HG02678 (cell line): ENCODE results near the gene CBFA2T2.
A peak's percentile ranks its signal among the peaks of the same experiment; 100 is the strongest.
"Not testable (repeated sequence)": the region's sequence is repeated elsewhere in the genome, so short reads cannot be mapped to it uniquely, and the experiment has no call there.

Source experiments
- ATAC-seq: cut with Tn5 transposase; IDR thresholded peaks from one replicate; pipeline ENCODE4 v1.9.1; 2021; ENCODE audit warnings: mild to moderate bottlenecking, moderate library complexity; ENCODE audit not compliant: unreplicated experiment

The CBFA2T2 gene

DNA sequence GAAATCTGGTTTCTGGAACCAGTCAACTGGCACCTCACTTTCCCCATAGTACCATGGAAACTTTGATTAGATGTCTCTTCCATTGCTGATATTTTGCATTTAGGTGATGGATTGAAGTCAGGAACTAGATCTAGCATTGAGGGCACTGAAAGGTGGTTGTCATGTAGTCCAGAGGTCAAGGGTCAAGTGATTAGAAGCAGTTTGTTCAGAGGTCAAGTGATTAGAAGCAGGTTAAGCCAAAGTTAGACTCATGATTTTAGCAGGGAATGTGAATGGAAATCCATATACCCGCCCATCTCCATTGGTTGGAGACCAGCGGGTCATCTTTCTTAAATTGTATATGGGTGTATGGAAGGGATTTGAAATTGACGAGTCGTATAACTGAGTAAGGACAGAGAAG lies 51.2 kb downstream of the CBFA2T2 start:
- ATAC-seq, result no peak

DNA sequence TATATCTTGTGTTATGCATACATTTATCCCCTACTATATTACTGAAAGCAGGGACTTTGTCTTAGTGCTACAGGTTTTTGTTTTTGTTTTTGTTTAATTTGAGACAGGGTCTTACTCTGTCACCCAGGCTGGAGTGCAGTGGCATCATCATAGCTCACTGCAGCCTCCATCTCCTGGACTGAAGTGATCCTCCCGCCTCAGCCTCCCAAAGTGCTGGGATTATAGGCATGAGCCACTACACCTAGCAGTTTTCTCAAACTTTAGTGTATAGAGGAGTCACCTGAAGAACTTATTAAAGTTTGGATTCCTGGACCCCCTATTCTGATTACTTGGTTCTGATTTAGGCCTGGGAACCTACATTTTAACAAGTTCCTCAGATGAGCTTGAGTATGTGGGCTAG lies 51.9 kb downstream of the CBFA2T2 start:
- no peak for ATAC-seq

DNA sequence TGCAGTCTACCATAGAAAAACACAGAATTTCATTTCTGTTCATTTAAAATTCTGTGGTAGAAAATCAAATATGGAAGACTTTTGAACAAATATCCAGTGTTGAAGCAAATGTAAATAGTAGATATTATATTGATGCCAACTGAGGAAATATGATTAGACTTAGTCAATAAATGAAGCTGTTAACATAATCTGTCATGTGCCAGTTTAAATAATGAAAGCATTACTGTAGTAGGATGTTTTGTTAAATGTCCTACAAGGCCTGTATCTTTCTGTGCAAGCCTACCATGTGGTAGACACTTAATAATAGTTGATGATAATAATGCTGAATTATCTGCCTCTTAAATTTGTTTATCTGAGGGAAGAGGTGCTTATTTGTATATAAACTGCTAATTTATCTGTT lies 55.9 kb downstream of the CBFA2T2 start:
- ATAC-seq, result no peak

DNA sequence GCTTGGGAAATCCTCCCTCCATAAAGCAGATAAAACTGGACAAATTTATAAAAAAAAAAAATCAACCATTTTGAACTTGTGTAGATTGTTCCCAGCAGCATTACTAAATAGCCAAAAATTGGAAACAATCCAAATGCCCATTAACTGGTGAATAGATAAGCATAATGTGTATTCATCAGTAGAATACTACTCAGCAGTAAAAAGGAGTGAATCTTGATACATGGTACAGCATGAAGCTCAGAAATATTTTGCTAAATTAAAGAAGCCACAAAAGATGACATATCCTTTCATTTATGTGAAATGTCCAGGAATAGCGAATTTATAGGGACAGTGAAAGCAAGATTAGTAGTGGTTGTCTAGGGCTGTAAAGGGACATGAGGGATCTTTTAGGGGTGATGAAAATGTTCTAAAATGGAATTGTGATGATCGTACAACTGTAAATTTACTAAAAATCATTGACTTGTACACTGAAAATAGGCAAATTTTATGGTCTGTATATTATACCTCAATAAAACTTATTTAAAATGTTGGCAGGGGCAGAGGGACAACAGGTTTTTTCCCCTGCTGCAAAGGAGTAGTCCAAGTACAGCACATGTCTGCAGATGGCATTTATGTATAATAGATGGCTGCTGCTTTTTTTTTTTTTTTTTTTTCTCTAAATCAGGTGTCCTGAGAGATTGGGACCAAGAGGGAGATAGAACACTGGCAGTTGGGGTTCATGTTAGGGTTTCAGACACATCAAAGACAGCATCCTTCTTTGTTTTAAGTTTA lies 59.5 kb downstream of the CBFA2T2 start:
- ATAC-seq, result no peak

DNA sequence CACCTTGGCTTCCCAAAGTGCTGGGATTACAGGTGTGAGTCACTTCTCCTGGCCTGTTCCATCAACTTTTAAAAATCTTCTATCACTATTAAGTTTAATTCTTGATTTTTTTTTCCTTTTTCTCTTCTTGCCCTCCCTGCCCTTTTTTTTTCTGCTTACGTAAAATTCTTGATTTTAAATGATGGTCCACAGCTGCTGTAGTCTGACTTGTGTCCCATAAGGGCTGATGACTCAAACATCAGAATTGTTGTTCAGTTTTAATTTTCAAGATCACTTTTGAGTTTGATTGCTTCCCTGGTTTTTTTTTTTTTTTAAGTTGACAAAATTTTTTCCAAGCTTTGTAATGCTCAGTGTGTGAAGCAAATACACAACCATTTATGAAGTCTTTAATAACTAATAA lies 61.9 kb downstream of the CBFA2T2 start:
- no peak for ATAC-seq

DNA sequence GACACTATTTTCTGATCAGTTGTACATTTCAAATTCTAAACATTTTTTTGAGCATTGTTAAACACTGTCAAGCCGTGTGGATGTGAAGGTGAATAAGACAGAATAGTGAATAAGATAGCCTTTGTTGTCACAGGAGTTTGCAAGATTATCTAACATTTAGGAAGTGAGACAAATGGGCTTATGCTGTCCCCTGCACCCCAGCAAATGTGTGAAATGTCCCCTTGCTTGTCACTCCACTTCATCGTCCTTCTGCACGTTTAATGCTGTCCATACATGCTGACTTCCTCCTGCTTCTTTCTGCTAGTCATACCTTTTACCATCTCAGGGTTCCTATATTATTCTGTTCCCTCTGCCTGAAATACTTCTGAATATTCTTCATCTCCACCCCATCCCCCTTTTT lies 62.6 kb downstream of the CBFA2T2 start:
- no peak for ATAC-seq

DNA sequence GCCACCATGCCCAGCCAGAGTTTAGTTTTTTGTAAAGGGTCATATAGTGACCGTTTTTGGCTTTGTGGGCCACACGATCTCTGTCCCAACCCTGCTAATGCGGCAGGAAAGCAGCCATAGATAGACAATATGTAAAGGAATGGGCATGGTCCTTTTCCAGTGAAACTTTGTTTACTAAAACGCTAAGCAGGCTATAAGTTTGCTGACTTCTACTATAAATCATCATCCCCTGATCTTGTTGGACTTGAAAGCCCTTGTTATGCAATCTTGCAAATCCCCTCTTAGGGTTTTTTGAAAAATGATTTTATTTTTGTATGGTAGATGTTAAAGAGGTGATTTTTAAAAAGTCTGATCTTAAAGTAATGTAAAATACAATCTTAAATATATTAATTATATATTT lies 63.6 kb downstream of the CBFA2T2 start:
- no peak for ATAC-seq

DNA sequence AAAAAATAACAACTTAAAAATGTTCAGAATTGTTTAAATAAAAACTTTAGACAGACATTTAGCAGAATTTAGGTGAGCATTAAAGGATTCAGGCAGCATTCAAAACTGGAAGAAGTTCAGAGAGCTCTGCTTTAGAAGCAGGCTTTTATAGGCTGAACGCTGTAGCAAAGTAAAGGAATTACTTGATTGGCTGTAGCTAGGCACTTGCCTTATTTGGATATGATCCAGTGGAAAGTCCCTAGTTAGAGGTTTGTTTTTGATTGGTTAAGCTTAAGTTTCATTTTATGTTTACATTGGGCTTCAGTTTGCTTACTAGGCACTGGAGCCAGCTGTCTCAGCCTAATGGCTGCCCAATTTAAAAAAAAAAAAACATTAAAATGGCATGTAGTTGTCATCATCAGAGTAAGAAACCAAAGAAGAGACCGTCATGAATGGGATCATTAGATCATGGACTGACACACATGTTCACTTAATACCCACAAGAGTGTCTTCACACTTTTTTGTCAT lies 65.1 kb downstream of the CBFA2T2 start:
- peak; percentile 96 for ATAC-seq

DNA sequence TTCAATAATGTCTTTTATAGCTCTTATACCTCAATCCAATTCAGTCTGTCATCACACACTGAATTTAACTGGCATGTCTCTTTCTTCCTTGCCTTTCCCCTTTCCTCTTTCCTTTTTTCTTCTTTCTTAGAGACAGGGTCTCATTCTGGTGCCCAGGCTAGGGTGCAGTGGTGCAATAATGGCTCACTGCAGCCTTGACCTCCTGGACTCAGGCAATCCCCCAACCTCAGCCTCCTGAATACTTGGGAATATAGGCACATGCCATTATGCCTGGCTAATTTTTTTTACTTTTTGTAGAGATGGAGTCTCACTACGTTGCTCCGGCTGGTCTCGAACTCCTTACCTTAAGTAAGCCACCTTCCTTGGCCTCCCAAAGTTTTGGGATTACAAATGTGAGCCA lies 65.9 kb downstream of the CBFA2T2 start:
- ATAC-seq, result no peak

DNA sequence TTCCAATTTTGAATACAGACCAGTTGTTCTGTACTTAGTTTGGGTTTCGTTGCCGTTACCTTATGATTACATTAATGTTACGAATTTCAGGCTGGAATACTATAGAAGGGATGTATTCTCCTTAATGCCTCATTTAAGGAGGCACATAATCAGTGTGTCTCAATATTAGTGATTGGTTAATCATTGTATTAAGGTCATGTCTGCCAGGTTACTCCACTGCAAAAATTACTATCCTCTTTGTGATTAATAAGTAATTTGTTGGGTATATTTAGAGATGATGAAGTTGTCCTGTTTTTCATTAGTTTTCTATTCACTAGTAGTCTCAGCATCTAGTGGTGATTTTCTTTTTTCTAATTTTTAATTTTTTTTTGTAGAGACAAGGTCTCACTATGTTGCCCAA lies 66.3 kb downstream of the CBFA2T2 start:
- no peak for ATAC-seq

DNA sequence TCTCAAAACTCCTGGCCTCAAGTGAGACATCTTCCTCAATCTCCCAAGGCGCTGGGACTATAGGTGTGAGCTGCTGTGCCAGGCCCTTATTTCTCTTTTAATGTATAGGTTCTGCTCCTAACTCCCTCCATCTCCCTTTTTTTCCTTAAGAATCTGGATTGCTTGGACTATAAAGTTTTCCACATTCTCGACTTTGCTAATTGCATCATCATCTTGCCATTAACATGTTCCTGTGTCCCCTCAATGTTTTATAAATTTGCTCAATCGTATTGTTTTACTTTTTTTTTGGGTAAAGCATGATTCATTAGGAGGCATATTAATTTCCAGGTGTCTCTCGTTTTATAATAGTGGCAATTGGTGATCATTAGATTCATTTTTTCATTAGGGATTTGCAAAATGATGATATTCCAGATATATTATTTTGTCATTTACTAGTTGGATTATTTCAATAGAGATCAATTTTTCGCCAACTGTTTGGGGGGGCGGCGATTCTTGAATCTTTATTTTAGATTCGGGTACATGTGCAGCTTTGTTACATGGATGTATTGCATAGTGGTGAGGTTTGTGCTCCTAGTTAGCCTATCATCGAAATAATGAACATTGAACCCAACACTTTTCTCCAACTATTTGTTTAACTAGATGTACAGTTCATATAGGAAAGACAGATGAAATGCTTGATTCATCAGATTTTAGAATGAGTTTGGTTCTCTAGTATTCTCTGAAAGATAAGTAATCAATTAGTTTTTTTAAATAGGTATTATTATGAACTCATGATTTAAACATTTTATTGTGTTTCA lies 68.7 kb downstream of the CBFA2T2 start:
- no peak for ATAC-seq

DNA sequence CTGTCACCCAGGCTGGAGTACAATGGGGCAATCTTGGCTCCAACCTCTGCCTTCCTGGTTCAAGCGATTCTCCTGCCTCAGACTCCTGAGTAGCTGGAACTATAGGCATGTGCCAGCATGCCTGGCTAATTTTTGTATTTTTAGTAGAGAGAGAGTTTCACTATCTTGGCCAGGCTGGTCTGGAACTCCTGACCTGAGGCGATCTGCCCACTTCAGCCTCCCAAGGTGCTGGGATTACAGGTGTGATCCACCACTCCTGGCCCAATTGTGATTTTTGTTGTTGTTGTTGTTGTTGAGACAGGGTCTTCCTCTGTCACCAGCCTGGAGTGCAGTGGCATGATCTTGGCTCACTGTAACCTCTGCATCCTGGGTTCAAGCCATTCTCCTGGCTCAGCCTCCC lies 69.3 kb downstream of the CBFA2T2 start:
- no peak for ATAC-seq

DNA sequence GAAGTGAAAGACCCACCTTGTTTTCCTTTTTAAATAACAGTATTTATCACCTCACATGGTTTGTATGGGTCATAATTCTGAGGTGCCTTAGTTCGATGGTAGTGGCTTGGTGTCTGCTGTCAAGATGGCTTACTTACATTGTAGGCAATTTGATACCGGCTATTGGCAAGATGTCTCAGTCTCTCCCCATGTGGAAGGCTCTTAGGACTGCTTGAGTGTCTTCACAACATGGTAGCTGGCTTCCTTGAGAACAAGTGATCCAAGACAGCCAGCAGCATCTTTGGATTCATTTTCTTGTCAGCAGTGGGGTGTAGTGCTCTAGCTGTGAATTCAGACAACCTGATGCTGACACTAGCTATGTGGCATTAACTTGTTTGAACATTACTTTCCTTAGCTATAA lies 70.1 kb downstream of the CBFA2T2 start:
- ATAC-seq, result no peak

DNA sequence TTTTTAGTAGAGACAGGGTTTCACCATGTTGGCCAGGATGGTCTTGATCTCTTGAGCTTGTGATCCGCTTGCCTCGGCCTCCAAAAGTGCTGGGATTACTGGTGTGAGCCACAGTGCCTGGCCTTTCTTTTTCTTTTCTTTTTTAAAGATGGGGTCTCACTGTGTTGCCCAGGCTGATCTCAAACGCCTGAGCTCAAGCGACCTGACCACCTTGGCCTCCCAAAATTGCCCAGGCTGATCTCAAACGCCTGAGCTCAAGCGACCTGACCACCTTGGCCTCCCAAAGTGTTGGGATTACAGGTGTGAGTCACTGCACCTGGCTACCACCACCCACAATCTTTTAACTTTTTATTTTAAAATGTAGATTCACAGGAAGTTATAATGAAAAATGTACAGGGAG lies 71.2 kb downstream of the CBFA2T2 start:
- ATAC-seq, result not testable (repeated sequence)

DNA sequence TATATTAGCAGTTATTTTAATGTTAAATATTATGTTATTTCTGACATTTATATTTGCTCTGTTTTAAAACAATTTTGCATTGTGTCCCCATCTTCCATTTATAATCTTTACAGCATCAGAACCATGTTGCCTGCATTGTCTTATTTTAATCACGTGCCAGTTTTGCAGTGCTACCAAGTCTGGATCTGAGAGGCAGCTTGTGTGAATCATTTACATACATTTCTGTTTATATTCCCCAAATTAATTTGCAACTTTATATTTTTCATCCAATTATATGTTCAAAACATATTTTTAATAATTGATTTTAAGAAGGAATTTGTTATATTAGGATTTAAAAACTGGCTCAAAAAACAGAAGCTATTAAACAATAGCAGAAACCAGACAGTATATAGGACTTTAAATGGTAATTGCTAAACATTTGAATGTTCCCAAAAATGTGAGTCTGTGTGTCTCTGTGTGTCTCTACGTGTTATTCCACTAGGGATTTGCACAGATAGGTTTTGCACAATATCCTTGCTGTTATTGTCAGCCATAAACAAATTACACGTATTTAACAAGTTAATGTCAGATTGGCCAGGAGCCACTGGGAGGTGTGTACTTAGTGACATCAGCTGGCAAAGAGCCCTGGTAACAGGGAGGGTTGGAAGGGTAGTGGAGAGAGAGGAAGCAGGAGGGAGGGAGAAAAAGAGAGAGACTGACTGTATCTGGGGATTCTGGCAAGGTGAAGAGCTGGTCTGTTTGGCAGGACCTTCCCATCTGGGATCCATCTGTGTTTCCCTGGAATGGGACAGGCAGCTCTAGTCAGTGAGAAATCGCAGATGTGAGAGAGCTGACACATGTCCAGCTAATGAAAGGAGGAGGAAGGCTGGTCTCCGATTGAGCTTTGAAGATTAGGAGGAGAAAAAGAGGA lies 72.1 kb downstream of the CBFA2T2 start:
- no peak for ATAC-seq

DNA sequence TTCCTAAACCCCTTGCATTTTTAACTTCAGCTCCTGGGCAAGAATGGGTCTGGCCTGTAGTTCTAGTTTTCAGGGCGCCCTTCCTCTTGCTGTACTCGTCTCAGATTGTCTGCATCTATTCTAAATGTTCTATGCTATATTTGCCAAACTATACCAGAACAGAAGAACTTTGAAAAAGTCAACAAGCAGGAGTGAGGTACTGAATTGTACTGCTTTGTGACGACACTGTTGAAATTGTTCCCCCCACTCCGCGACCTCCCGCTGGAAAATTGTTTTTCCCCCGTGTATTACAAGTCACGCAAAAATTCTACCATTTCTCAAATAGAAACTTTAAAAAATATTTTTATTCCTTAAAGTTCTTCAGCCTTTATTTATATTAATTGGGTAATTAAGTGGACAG lies 73.9 kb downstream of the CBFA2T2 start:
- ATAC-seq, result no peak

DNA sequence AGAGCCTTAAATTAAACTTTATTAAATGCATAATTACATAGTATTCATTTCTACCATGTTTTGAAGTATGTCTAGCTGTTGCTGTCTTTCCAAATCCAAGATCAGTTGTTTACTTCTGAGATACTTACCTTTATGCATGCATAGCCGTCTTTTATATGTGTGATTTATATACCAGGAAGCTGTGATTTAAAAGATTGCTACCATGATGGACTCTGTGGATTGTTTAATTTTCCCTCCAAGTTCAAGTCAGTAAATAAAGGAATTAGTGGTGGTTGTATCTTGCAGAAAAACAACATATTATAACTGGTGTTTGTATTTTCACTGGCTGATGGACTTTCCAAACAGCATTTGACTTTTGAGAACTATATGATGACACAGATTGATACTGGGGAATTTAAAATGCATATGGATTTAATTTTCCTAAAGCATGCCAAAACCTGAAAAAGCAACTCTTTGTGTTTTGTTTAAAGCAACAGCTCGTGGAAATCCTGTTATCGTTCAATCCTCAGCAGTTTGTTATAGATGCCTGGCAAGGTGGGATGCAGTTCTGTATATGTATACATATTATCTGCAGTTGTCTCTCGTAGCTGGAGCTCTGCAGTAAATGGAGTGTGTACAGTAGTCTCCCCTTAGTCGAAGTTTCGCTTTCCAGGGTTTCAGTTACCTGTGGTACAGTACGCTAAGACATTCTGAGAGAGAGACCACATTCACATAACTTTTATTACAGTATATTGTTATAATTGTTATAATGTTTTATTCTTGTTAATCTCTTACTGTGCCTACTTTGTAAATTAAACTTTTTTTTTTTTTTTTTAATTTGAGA lies 77.1 kb downstream of the CBFA2T2 start:
- no peak for ATAC-seq

DNA sequence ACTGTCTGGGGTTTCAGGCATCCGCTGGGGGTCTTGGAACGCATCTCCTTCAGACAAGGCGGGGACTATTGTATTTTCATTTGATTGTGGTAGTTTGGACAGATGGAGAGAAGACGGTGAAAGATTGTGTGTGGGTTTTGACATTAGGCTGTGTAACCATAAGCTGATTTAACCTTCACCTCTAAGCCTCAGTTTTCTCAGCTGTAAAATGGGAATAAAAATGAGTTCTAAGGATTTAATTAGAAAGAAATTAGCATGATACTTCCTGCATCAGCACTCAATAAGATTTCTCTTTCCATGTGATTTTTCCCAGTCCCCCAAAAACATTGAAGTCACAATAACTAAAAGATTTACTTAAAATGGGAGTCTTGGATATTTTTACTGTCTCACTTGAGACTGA lies 78.1 kb downstream of the CBFA2T2 start:
- ATAC-seq, result no peak

DNA sequence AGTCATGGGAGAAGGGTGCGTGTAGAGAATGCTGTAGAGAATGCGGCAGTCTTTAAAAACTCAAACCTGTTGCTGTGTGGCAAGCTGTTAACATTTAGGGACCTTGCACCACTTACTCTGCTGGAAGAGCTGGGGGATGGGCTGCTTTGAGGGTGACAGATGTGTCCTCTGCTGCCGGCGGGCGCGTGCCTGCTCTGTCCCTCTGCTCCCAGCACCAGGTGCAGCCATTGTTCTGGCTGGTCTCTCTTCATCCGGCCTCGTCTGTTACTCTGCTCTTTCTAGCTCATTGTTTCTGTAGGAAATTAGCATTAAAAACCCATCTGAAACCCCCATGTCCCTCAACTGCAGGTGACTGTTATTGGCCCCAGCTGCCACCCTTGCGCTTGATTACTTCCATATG lies 78.5 kb downstream of the CBFA2T2 start:
- ATAC-seq, result no peak
